ENCODE measurements around the gene RTN4RL1. TPM values are rescaled to one million over a fixed set of nuclear protein-coding genes. Genes with fewer than 3 reads are reported as not detected.

Gene RTN4RL1
- total and polyA plus RNA-seq, 2 of the 13 experiments (the other 11 are each of a cell fraction or from before 2014, with no cell fraction given) = 0.01 TPM; not detected in 1

DNA sequence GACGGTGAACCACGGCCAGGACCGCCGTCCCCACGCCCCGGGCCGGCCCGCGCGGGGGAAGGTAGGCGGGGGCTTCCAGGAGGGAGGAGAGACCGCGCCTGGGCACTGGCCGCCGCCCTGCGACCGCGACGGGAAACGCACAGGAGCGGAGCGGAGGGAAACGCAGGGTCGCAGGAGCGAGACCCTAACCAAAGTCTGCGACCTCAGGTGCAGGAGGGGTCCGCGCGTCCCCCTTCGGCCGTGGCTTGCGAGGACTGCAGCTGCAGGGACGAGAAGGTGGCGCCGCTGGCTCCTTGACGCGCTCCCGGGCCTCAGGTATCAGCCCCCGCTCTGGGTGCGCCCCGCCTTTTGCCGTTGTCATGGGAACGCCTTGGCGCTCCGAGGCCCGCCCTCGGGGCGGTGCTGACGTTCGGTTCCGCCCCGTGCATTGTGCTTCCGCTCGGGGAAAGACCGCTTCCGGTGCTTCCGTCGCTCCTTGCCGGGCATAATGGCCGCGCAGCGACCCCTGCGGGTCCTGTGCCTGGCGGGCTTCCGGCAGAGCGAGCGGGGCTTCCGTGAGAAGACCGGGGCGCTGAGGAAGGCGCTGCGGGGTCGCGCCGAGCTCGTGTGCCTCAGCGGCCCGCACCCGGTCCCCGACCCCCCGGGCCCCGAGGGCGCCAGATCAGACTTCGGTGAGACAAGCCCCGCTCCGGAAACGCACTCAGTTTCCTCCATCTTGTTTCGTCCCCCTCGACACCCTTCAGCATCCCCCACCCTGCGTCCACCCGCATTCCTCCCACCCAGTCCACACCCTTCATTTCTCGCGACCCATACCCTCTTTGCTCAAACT, 16.6 kb upstream of the RTN4RL1 start, which contains the start of gene OVCA2 (continued):
- TF ChIP-seq, protein P1, sequence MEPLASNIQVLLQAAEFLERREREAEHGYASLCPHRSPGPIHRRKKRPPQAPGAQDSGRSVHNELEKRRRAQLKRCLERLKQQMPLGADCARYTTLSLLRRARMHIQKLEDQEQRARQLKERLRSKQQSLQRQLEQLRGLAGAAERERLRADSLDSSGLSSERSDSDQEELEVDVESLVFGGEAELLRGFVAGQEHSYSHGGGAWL (CRISPR knock-in tag; IDR thresholded peaks at IDR 0.05) = 0 out of 2 replicates have a peak, but pooled peaks have one; percentile 22
- TF ChIP-seq, protein P2, sequence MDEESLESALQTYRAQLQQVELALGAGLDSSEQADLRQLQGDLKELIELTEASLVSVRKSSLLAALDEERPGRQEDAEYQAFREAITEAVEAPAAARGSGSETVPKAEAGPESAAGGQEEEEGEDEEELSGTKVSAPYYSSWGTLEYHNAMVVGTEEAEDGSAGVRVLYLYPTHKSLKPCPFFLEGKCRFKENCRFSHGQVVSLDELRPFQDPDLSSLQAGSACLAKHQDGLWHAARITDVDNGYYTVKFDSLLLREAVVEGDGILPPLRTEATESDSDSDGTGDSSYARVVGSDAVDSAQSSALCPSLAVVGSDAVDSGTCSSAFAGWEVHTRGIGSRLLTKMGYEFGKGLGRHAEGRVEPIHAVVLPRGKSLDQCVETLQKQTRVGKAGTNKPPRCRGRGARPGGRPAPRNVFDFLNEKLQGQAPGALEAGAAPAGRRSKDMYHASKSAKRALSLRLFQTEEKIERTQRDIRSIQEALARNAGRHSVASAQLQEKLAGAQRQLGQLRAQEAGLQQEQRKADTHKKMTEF (CRISPR knock-in tag; IDR thresholded peaks at IDR 0.05) = peak; percentile 91
- TF ChIP-seq KLF13 (CRISPR knock-in tag; IDR thresholded peaks at IDR 0.05) = no peak
- no peak for TF ChIP-seq JDP2 (CRISPR knock-in tag; IDR thresholded peaks at IDR 0.05; ENCODE audit: borderline replicate concordance)
- TF ChIP-seq, protein P3, sequence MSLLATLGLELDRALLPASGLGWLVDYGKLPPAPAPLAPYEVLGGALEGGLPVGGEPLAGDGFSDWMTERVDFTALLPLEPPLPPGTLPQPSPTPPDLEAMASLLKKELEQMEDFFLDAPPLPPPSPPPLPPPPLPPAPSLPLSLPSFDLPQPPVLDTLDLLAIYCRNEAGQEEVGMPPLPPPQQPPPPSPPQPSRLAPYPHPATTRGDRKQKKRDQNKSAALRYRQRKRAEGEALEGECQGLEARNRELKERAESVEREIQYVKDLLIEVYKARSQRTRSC (CRISPR knock-in tag; IDR thresholded peaks at IDR 0.05; ENCODE audit: low read depth) = no peak
- TF ChIP-seq HNRNPH1 (optimal IDR thresholded peaks at IDR 0.05; ENCODE audit: low read depth, low read length) = no peak
- TF ChIP-seq ZNF781 (CRISPR knock-in tag; IDR thresholded peaks at IDR 0.05; ENCODE audit: borderline replicate concordance, not compliant biosample characterization) = no peak
- TF ChIP-seq, protein P4, sequence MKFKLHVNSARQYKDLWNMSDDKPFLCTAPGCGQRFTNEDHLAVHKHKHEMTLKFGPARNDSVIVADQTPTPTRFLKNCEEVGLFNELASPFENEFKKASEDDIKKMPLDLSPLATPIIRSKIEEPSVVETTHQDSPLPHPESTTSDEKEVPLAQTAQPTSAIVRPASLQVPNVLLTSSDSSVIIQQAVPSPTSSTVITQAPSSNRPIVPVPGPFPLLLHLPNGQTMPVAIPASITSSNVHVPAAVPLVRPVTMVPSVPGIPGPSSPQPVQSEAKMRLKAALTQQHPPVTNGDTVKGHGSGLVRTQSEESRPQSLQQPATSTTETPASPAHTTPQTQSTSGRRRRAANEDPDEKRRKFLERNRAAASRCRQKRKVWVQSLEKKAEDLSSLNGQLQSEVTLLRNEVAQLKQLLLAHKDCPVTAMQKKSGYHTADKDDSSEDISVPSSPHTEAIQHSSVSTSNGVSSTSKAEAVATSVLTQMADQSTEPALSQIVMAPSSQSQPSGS (CRISPR knock-in tag; IDR thresholded peaks at IDR 0.05) = peak; percentile 92
- 0 out of 2 replicates have a peak, but pooled peaks have one; percentile 28 for TF ChIP-seq MEF2D (CRISPR knock-in tag; IDR thresholded peaks at IDR 0.05)
- no peak for TF ChIP-seq DNMT1 (CRISPR knock-in tag; IDR thresholded peaks at IDR 0.05)
- no peak for TF ChIP-seq ATAD3A (CRISPR knock-in tag; IDR thresholded peaks at IDR 0.05)
- TF ChIP-seq, protein P5, sequence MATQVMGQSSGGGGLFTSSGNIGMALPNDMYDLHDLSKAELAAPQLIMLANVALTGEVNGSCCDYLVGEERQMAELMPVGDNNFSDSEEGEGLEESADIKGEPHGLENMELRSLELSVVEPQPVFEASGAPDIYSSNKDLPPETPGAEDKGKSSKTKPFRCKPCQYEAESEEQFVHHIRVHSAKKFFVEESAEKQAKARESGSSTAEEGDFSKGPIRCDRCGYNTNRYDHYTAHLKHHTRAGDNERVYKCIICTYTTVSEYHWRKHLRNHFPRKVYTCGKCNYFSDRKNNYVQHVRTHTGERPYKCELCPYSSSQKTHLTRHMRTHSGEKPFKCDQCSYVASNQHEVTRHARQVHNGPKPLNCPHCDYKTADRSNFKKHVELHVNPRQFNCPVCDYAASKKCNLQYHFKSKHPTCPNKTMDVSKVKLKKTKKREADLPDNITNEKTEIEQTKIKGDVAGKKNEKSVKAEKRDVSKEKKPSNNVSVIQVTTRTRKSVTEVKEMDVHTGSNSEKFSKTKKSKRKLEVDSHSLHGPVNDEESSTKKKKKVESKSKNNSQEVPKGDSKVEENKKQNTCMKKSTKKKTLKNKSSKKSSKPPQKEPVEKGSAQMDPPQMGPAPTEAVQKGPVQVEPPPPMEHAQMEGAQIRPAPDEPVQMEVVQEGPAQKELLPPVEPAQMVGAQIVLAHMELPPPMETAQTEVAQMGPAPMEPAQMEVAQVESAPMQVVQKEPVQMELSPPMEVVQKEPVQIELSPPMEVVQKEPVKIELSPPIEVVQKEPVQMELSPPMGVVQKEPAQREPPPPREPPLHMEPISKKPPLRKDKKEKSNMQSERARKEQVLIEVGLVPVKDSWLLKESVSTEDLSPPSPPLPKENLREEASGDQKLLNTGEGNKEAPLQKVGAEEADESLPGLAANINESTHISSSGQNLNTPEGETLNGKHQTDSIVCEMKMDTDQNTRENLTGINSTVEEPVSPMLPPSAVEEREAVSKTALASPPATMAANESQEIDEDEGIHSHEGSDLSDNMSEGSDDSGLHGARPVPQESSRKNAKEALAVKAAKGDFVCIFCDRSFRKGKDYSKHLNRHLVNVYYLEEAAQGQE (IDR thresholded peaks at IDR 0.05; ENCODE audit: borderline replicate concordance in 1 of 2, low read depth in 1 of 2, low read length in 2 of 2) = peak in 1 of 2 experiments; percentile 54; a peak in 1 of 4 replicates
- TF ChIP-seq BCL6 (CRISPR knock-in tag; IDR thresholded peaks at IDR 0.05) = peak; percentile 44
- no peak for TF ChIP-seq SNAI1 (CRISPR knock-in tag; IDR thresholded peaks at IDR 0.05; ENCODE audit: borderline replicate concordance)
- TF ChIP-seq ZNF772 (CRISPR knock-in tag; IDR thresholded peaks at IDR 0.05) = peak; percentile 96

All from HepG2 (cell line).